Heart left ventricle (tissue), 16 donors: ENCODE measurements around the gene ITIH2. TPM values are rescaled to one million over a fixed set of nuclear protein-coding genes. Genes with fewer than 3 reads are reported as not detected.

Experiments
- ATAC-seq, 4 donors: fragments of 200-7000 bp; cut with Tn5 transposase; one replicate each; pipeline ENCODE4 v1.9.1; 2020 to 2022; ENCODE audit warnings: moderate library complexity in 4 of 4, mild to moderate bottlenecking in 3 of 4, moderate number of reproducible peaks in 1 of 4
- DNase-seq, 5 donors: peaks; one replicate each; pipeline ENCODE4 v3.0.0-alpha.2; 2020
- H3K27ac ChIP-seq, 12 donors: fragments of 200-600 bp; sonication (generic) in 4 of 12; one replicate each; pipeline versions ENCODE4 v1.5.0 to v1.8.0; 2016 to 2022; ENCODE audit warnings: mild to moderate bottlenecking in 2 of 12
- H3K27me3 ChIP-seq, 9 donors: fragments of 200-600 bp; sonication (generic) in 2 of 9; one replicate each; pipeline versions ENCODE4 v1.5.1 to v1.8.0; 2016 to 2022; ENCODE audit warnings: mild to moderate bottlenecking in 3 of 9
- H3K36me3 ChIP-seq, 9 donors: fragments of 200-600 bp; sonication (generic) in 2 of 9; one replicate each; pipeline versions ENCODE4 v1.5.0 to v1.8.0; 2018 to 2022; ENCODE audit warnings: mild to moderate bottlenecking in 2 of 9
- H3K4me1 ChIP-seq, 12 donors: fragments of 200-600 bp; sonication (generic) in 4 of 12; one replicate each; pipeline versions ENCODE4 v1.5.0 to v1.8.0; 2016 to 2022; ENCODE audit warnings: mild to moderate bottlenecking in 3 of 12
- H3K4me3 ChIP-seq, 12 donors: fragments of 200-600 bp; sonication (generic) in 4 of 12; one replicate each; pipeline versions ENCODE4 v1.5.0 to v1.8.0; 2017 to 2022; ENCODE audit warnings: mild to moderate bottlenecking in 9 of 12, moderate library complexity in 4 of 12
- H3K9me3 ChIP-seq, 12 donors: fragments of 200-600 bp; sonication (generic) in 4 of 12; one replicate each; pipeline versions ENCODE4 v1.5.0 to v1.8.0; 2016 to 2022; ENCODE audit warnings: mild to moderate bottlenecking in 1 of 12
- CTCF ChIP-seq, 12 donors: fragments of 200-600 bp; sonication (generic) in 4 of 12; IDR thresholded peaks; one replicate each; pipeline versions ENCODE4 v1.5.0 to v1.8.0; 2018 to 2022; ENCODE audit warnings: antibody characterized with exemption in 12 of 12, mild to moderate bottlenecking in 5 of 12
- POLR2A ChIP-seq, 2 donors: fragments of 450-650 bp; IDR thresholded peaks; one replicate each; pipeline ENCODE4 v1.6.1; 2017; ENCODE audit warnings: antibody characterized with exemption in 2 of 2, mild to moderate bottlenecking in 2 of 2, moderate library complexity in 2 of 2
- WGBS, 4 donors: extraction: QIAGEN DNeasy Blood & Tissue Kit in 2 of 4; methylation state at CpG; one replicate each; pipeline versions ENCODE4 v1.1.5 to v1.1.7; 2013 to 2018; 5-methylcytosine and 5-hydroxymethylcytosine counted together
- intact Hi-C, 10 donors: fragments of 100-400 bp; cut with DNase I; formaldehyde crosslinking; loops; one replicate each; pipeline versions ENCODE4 v1.11.1 to v1.14.2; 2022
- polyA plus RNA-seq, 2 donors: library from polyadenylated mRNA; stranded (reverse); fragments of 200-250 nt; gene quantifications; one replicate each; pipeline ENCODE4 v1.2.3, GENCODE V29; 2013
- total RNA-seq, 9 donors: library from RNA; depleted of rRNA in 2 of 9; stranded (reverse); fragments of >200 nt in 2 of 9; fragmentation: NEBNext Ultra II Directional in 3 of 9; extraction: Animal tissue kit (Norgen Biotek cat#: 25700) in 3 of 9; gene quantifications; one replicate each; pipeline versions ENCODE4 v1.1.0 to v1.2.4, GENCODE V29; 2016 to 2023
- donor health status: ischemic (EF 13 %, LVEDD 7.1; RV severe dilation, severe dysfunction).
- donor health status: healthy with polysubstance abuse.
- donor health status: DM: no; HTN: yes; CAD: no.
- donor health status: DM: no; HTN: no; CAD: no.
- donor health status: ischemic (EF 25% LVEDD 6.9; RV normal size, moderate dysfunction).
- donor health status: ischemic (EF 25% LVEDD 5.7; RV mildly dilated, moderate dysfunction).
- donor health status: healthy.
- donor health status: DM: yes; HTN: yes; CAD: no.
- donor health status: ischemic (EF 35%, LVEDD 5.7; RV mildly dilated, moderate dysfunction).
- donor health status: nonischemic (EF 11% LVEDD 7.7; RV severe dilation, severe dysfunction).
- donor health status: DM: yes; HTN: yes; CAD: no.
- donor health status: PGD.
- donor health status: ischemic (EF 29% LVEDD 5.4; RV normal size, mild dysfunction).
- donor health status: nonischemic (EF 23%, LVEDD 6.1; RV moderate dilation, normal function).

ITIH2 gene
- total and polyA plus RNA-seq, 11 donors: not detected

- peaks cover 6 to 73% (median 52%) of the 10 kb centered on the region in 12 donors for H3K4me1 ChIP-seq
- H3K9me3 ChIP-seq: no peaks in the 10 kb centered on the region
- ATAC-seq (peak; percentile 32 to 59 (median 46)), DNase-seq (peak in 4 of 5 donors; percentile 55 to 78 (median 72))
- intact Hi-C loops: loop anchor here in 4 of 10 donors (2.0 kb wide), 1 partner anchor 29 kb away; the partner anchor contains the start of gene TAF3 (in 4 of the 4)
- TF ChIP-seq POLR2A (IDR thresholded peaks at IDR 0.05): no peak
- no peak for TF ChIP-seq CTCF (IDR thresholded peaks at IDR 0.05)
- peak overlapping the region; percentile 92 to 98 (median 95) for H3K27ac ChIP-seq
- H3K27me3 ChIP-seq: no peaks in the 10 kb centered on the region
- 26 to 34% (median 30%) methylated on average over 3 of the region's 3 CpGs for WGBS, 4 donors
- H3K36me3 ChIP-seq: peaks cover 0 to 21% (median 7%) of the 10 kb centered on the region in 9 donors
- H3K4me3 ChIP-seq: peak overlapping the region; percentile 76 to 97 (median 88)
Measured at GRCh38 chr10:7789390-7789789, 86.3 kb downstream of the ITIH2 start.

GRCh38 chr10:7792541-7792940, 89.4 kb downstream of the ITIH2 start:
- Histone ChIP-seq H3K27me3 (no peaks in the 10 kb centered on the region), H3K9me3 (no peaks in the 10 kb centered on the region), H3K36me3 (peaks cover 0 to 38% (median 16%) of the 10 kb centered on the region in 9 donors), H3K27ac (no peak overlapping the region), H3K4me3 (no peak overlapping the region), H3K4me1 (peaks cover 6 to 86% (median 52%) of the 10 kb centered on the region in 12 donors)
- 43 to 61% (median 57%) methylated on average over 1 of the region's 1 CpG for WGBS, 4 donors
- TF ChIP-seq POLR2A (IDR thresholded peaks at IDR 0.05): no peak
- ATAC-seq: no peak
- DNase-seq: no peak
- intact Hi-C loops: no loop called here

GRCh38 chr10:7794251-7795026, 91.3 kb downstream of the ITIH2 start:
- intact Hi-C loops: no loop called here
- DNase-seq (no peak), ATAC-seq (no peak)
- 50 to 64% (median 60%) methylated on average over 4 of the region's 4 CpGs for WGBS, 4 donors
- peaks cover 0 to 56% (median 35%) of the 10 kb centered on the region in 9 donors for H3K36me3 ChIP-seq
- H3K27ac ChIP-seq: peak overlapping the region in 6 of 12 donors; percentile 18 to 78 (median 59)
- H3K4me1 ChIP-seq: peaks cover 6 to 84% (median 52%) of the 10 kb centered on the region in 12 donors
- H3K4me3 ChIP-seq: no peak overlapping the region
- no peak for TF ChIP-seq CTCF (IDR thresholded peaks at IDR 0.05)
- no peak for TF ChIP-seq POLR2A (IDR thresholded peaks at IDR 0.05)
- H3K27me3 ChIP-seq: no peaks in the 10 kb centered on the region
- no peaks in the 10 kb centered on the region for H3K9me3 ChIP-seq

- H3K36me3 ChIP-seq: peaks cover 0 to 68% (median 45%) of the 10 kb centered on the region in 9 donors
- no peaks in the 10 kb centered on the region for H3K9me3 ChIP-seq
- H3K27me3 ChIP-seq: no peaks in the 10 kb centered on the region
- intact Hi-C loops: loop anchor here in 1 of 10 donors (2.0 kb wide), 1 partner anchor 21 kb away; no protein-coding TSS in a partner anchor
- ATAC-seq (peak; percentile 79 to 94 (median 86)), DNase-seq (no peak)
- no peak overlapping the region for H3K4me3 ChIP-seq
- H3K27ac ChIP-seq: peak overlapping the region in 9 of 12 donors; percentile 9 to 78 (median 54)
- 31 to 55% (median 40%) methylated on average over 4 of the region's 4 CpGs for WGBS, 4 donors
- H3K4me1 ChIP-seq: peaks cover under 1 to 74% (median 43%) of the 10 kb centered on the region in 12 donors
- TF ChIP-seq POLR2A (IDR thresholded peaks at IDR 0.05): no peak
- TF ChIP-seq CTCF (IDR thresholded peaks at IDR 0.05): no peak
Measured at GRCh38 chr10:7795605-7796004, 92.5 kb downstream of the ITIH2 start.
